Uterus (tissue), 4 donors: ENCODE results near the gene HMGN4. TPM values are rescaled to one million over a fixed set of nuclear protein-coding genes. Genes with fewer than 3 reads are reported as not detected.

Experiments
- DNase-seq, 2 donors: peaks; one replicate each; pipeline ENCODE4 v3.0.0-alpha.2; 2019 to 2020
- H3K27ac ChIP-seq, 2 donors: fragments of 200-600 bp; sonication (generic); 1 replicate in 1 of 2; 2 replicates in 1 of 2; pipeline ENCODE4 v1.5.1; 2016 to 2018
- H3K27me3 ChIP-seq, 2 donors: fragments of 200-600 bp; sonication (generic); one replicate each; pipeline ENCODE4 v1.5.1; 2018 to 2019; ENCODE audit warnings: control low read depth in 1 of 2
- H3K36me3 ChIP-seq, 2 donors: fragments of 200-600 bp; sonication (generic); one replicate each; pipeline ENCODE4 v1.5.1; 2019; ENCODE audit warnings: control low read depth in 1 of 2
- H3K4me1 ChIP-seq, 2 donors: fragments of 200-600 bp; sonication (generic); one replicate each; pipeline ENCODE4 v1.5.1; 2018 to 2019; ENCODE audit warnings: control low read depth in 1 of 2
- H3K4me3 ChIP-seq, 2 donors: fragments of 200-600 bp; sonication (generic); 1 replicate in 1 of 2; 2 replicates in 1 of 2; pipeline ENCODE4 v1.5.1; 2018 to 2019; ENCODE audit warnings: mild to moderate bottlenecking in 1 of 2
- H3K9me3 ChIP-seq, 2 donors: fragments of 200-600 bp; sonication (generic); one replicate each; pipeline ENCODE4 v1.5.1; 2019; ENCODE audit warnings: control low read depth in 1 of 2
- POLR2A ChIP-seq, 2 donors: fragments of 450-650 bp; IDR thresholded peaks; one replicate each; pipeline ENCODE4 v1.6.1; 2016; ENCODE audit warnings: antibody characterized with exemption in 2 of 2, mild to moderate bottlenecking in 1 of 2, moderate library complexity in 1 of 2
- intact Hi-C: fragments of 100-400 bp; cut with DNase I; formaldehyde crosslinking; loops from one replicate; pipeline ENCODE4 v1.15.1; 2023; ENCODE audit warnings: low total_unique reads
- total RNA-seq, 4 donors: library from RNA; depleted of rRNA in 3 of 4; stranded (reverse); fragments of >200 nt in 3 of 4; gene quantifications; one replicate each; pipeline versions ENCODE4 v1.1.0 to v1.2.4, GENCODE V29; 2014 to 2023
- TF ChIP-seq, protein P1 (sequence below), 4 experiments: fragments of 200-600 bp in 2 of 4; fragments of 450-650 bp in 2 of 4; sonication (generic) in 2 of 4; IDR thresholded peaks; one replicate each; pipeline ENCODE4 v1.5.1; 2016 to 2019; ENCODE audit warnings: antibody characterized with exemption in 4 of 4, mild to moderate bottlenecking in 2 of 4, moderate library complexity in 1 of 4
- donor health status: DM: yes; HTN: yes; CAD: no.

The HMGN4 gene
- total RNA-seq, result 10 to 100 TPM; 14.6 to 89.0 (median 73.3) TPM

DNA sequence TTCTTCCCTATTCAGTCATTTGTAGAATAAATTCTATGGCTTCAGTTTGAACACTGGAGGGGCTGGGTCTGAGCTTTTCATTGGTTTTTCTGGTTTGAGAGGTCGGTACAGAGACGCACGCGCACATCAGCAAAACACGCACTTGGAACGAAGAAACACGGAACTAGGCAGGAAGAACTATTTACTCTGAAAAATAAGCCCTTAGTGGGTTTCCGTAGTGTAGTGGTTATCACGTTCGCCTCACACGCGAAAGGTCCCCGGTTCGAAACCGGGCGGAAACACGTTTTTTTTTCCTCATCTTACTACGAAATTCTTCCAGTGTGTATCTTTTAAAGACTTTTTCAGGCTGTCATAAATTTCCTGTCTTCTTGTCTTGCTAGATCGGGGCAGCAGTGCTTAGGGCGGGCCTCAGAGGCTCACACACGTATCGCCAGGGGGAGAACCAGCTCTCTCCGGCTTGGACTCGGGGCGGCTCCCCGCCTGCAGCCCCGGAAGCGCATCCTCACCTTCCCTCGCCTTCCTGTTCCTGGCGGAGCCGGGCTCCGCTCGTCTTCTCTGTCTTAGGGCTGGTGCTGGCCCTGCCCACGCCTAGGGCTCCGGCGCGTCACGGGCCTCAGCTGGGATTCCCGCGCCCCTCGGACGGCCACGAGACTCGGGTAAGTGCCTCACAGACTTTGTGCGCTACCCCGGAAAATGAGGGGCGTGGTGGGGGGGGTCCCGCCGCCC, at the start of gene HMGN4:
Gene HMGN4 (plus strand): TSS at position 521 of the 726 bp plus-strand sequence. CDS start 6,841 bp downstream, outside the sequence.
- Histone ChIP-seq H3K27me3 (no peaks in the 10 kb centered on the region), H3K9me3 (no peaks in the 10 kb centered on the region), H3K4me1 (peaks cover 0 to 4% of the 10 kb centered on the region in 2 donors), H3K36me3 (no peaks in the 10 kb centered on the region), H3K4me3 (peak within 1 kb of the TSS; percentile 88 to 93), H3K27ac (peak within 1 kb of the TSS; percentile 97 to 100)
- intact Hi-C loops, result no loop called here
- peak; percentile 84 to 86 for DNase-seq
- TF ChIP-seq, protein P1, sequence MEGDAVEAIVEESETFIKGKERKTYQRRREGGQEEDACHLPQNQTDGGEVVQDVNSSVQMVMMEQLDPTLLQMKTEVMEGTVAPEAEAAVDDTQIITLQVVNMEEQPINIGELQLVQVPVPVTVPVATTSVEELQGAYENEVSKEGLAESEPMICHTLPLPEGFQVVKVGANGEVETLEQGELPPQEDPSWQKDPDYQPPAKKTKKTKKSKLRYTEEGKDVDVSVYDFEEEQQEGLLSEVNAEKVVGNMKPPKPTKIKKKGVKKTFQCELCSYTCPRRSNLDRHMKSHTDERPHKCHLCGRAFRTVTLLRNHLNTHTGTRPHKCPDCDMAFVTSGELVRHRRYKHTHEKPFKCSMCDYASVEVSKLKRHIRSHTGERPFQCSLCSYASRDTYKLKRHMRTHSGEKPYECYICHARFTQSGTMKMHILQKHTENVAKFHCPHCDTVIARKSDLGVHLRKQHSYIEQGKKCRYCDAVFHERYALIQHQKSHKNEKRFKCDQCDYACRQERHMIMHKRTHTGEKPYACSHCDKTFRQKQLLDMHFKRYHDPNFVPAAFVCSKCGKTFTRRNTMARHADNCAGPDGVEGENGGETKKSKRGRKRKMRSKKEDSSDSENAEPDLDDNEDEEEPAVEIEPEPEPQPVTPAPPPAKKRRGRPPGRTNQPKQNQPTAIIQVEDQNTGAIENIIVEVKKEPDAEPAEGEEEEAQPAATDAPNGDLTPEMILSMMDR (IDR thresholded peaks at IDR 0.05), result peak in 3 of 4 experiments; percentile 2 to 22 (median 22)
- TF ChIP-seq POLR2A (IDR thresholded peaks at IDR 0.05), result peak; percentile 14 to 66

DNA sequence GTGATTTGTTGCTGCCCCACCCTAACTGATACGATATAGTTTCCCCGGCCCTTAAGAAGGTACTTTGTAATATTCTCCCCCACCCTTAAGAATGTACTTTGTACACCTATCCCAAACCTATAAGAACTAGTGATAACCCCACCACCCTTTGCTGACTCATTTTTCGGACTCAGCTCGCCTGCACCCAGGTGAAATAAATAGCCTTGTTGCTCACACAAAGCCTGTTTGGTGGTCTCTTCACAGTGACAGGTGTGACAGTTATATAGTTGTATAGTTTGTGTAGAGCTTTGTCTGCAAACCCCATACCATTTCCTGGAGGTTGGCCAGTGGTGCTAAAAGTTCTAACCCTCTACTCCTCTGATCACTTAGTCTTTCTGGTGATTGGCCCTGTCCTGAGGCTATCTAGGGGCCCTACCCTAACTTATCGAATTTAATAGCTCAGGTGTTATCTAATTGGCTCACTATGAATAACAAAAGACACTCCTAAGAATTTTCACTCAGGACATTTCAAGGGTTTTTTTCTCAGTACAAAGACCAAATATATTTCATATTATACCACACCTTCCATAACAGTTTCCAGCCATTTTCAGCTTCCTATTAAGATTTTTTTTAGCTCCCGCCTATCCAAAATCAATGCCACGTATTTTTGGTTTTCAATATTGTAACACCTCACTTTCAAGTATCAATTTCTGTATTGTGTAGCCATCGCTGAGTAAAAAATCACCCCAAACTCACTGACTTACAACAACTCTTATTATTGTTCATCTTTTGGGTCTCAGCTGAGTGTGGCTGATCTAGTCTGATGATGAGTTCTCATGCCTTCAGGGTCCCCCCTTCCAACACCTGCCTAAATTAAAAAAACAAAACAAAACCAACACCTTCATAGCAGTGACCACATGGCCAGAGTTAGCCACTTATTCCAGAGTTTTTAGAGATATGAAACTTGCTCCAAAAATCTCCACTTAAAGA, 47.9 kb upstream of the HMGN4 start:
- H3K4me1 ChIP-seq, result no peaks in the 10 kb centered on the region
- H3K4me3 ChIP-seq, result no peak overlapping the region
- no peak overlapping the region for H3K27ac ChIP-seq
- no peak for DNase-seq
- TF ChIP-seq, protein P1 (IDR thresholded peaks at IDR 0.05), result no peak
- TF ChIP-seq POLR2A (IDR thresholded peaks at IDR 0.05), result no peak
- H3K36me3 ChIP-seq, result no peaks in the 10 kb centered on the region
- intact Hi-C loops, result no loop called here
- H3K9me3 ChIP-seq, result no peaks in the 10 kb centered on the region
- no peaks in the 10 kb centered on the region for H3K27me3 ChIP-seq

DNA sequence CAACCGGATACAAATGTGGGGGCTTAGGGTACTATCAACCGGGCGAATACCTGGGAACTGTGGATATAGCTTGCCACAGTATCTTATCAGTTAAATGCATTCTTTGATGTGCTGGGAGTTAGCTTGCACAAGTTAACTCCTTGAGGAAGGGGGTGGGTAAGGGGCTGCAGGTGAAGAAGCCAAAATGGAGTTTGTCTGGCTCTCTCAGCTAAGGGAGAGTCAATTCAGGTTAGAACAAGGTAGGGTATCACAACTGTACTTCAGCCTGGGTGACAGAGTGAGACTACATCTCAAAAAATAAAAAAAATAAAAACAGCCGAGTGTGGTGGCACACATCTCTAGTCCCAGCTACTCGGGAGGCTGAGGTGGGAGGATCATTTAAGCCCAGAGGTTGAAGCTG, 46.6 kb upstream of the HMGN4 start:
- Histone ChIP-seq H3K27me3 (no peaks in the 10 kb centered on the region), H3K36me3 (no peaks in the 10 kb centered on the region), H3K4me3 (no peak overlapping the region), H3K4me1 (no peaks in the 10 kb centered on the region), H3K9me3 (no peaks in the 10 kb centered on the region), H3K27ac (no peak overlapping the region)
- no peak for DNase-seq
- intact Hi-C loops, result no loop called here
- no peak for TF ChIP-seq POLR2A (IDR thresholded peaks at IDR 0.05)
- TF ChIP-seq, protein P1 (IDR thresholded peaks at IDR 0.05), result no peak

DNA sequence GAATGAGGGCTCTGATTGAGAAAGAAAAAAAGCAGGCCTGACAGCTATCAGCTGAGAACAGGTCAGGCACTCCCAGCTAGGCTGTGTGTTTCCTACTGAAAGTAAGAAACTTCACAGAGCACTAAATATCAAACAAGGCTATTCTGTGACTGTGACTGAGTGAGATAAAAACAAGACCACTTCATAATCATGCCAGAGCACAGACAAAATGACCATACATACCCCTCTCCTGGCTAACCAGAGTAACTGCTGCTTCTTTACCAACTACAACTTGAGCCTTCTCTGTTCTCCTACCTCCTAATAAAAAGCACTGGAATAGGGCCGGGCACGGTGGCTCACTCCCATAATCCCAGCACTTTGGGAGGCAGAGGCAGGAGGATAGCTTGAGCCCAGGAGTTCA, 44.9 kb upstream of the HMGN4 start:
- Histone ChIP-seq H3K4me3 (no peak overlapping the region), H3K27ac (no peak overlapping the region), H3K9me3 (no peaks in the 10 kb centered on the region), H3K36me3 (no peaks in the 10 kb centered on the region), H3K4me1 (no peaks in the 10 kb centered on the region), H3K27me3 (no peaks in the 10 kb centered on the region)
- no peak for DNase-seq
- TF ChIP-seq, protein P1 (IDR thresholded peaks at IDR 0.05), result no peak
- no peak for TF ChIP-seq POLR2A (IDR thresholded peaks at IDR 0.05)
- intact Hi-C loops, result no loop called here

DNA sequence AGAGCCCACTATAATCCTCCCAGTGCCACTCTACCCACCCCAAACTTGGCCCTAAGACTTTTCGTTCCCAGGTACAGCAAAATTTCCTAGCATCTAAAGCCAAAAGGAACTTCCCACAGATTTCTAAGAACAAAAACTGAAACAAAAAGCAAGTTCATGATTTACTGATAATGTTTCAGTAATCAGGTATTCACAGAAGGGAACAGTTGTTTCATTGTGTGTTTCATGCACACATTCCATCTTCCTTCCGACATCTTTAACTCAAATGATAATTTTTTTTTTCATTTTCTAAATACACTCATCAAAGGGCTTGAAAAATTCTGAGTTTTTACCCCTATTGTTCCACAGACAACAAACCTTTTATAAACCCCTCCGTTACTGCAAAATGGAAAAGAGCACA, 44.0 kb upstream of the HMGN4 start:
- Histone ChIP-seq H3K4me1 (no peaks in the 10 kb centered on the region), H3K4me3 (no peak overlapping the region), H3K27ac (no peak overlapping the region), H3K27me3 (no peaks in the 10 kb centered on the region), H3K9me3 (no peaks in the 10 kb centered on the region), H3K36me3 (no peaks in the 10 kb centered on the region)
- TF ChIP-seq, protein P1 (IDR thresholded peaks at IDR 0.05), result no peak
- TF ChIP-seq POLR2A (IDR thresholded peaks at IDR 0.05), result no peak
- intact Hi-C loops, result no loop called here
- DNase-seq, result no peak
